Fibroblast of villous mesenchyme (primary cell): ENCODE results near the gene DLG1. TPM values are rescaled to one million over a fixed set of nuclear protein-coding genes. Genes with fewer than 3 reads are reported as not detected.
"Not testable (repeated sequence)": the region's sequence is repeated elsewhere in the genome, so short reads cannot be mapped to it uniquely, and the experiment has no call there.

Experiments
- DNase-seq: peaks from one replicate; pipeline ENCODE4 v3.0.0-alpha.2; 2010; ENCODE audit warnings: low read depth
- H3K4me3 ChIP-seq: 2 replicates; pipeline ENCODE4 v1.5.1; 2011; ENCODE audit warnings: low read depth, mild to moderate bottlenecking, low read length
- total RNA-seq: library from RNA; depleted of rRNA; stranded (reverse); fragments of >200 nt; gene quantifications from 2 replicates; pipeline ENCODE4 v1.2.3, GENCODE V29; 2012
- TF ChIP-seq, protein P1 (sequence below): IDR thresholded peaks from 2 replicates; pipeline ENCODE4 v1.5.1; 2012; ENCODE audit warnings: low read depth, mild to moderate bottlenecking, low read length; ENCODE audit not compliant: insufficient read depth

Gene DLG1
- total RNA-seq, 1 donor = 87.7 TPM

DNA sequence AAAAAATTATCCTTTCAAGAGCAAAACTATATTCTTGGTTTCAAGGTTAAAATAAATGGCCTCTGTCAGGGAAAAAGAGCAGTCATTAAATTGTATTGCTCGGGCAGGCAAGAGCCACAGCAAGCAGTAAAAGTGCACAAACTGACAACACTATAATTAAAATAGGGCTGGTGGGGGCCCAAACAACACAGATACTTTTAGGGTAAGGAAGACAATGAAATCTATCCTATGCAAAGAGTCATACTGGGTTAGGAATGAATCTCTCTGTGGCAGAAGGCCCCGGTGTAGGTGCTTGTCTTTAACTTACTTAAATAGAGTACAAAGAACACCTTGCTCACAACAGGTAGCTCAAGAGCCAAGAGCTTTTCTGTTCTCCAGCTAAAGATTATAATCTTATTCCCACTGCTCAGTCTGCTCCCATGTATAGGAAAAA, 94.7 kb downstream of the DLG1 start:
- H3K4me3 ChIP-seq = no peak overlapping the region
- TF ChIP-seq, protein P1, sequence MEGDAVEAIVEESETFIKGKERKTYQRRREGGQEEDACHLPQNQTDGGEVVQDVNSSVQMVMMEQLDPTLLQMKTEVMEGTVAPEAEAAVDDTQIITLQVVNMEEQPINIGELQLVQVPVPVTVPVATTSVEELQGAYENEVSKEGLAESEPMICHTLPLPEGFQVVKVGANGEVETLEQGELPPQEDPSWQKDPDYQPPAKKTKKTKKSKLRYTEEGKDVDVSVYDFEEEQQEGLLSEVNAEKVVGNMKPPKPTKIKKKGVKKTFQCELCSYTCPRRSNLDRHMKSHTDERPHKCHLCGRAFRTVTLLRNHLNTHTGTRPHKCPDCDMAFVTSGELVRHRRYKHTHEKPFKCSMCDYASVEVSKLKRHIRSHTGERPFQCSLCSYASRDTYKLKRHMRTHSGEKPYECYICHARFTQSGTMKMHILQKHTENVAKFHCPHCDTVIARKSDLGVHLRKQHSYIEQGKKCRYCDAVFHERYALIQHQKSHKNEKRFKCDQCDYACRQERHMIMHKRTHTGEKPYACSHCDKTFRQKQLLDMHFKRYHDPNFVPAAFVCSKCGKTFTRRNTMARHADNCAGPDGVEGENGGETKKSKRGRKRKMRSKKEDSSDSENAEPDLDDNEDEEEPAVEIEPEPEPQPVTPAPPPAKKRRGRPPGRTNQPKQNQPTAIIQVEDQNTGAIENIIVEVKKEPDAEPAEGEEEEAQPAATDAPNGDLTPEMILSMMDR = no peak
- DNase-seq = no peak

DNA sequence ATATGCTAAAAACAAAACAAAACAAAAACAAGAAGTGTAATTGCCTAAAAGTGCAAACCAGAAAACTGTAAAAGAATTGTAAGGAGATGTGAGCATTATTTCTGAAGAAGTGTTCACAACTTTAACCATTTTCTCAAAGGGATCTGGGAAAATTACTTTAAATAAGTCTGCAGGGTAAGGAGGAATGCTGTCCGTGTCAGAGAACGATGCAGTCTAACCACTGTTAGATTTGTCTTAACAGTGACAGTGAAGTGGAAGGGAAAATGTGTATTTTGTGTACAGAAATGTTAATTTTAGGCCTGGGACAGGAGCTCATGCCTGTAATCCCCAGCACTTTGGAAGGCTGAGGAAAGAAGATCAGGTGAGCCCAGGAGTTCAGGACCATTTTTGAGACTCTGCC, 95.7 kb downstream of the DLG1 start:
- TF ChIP-seq, protein P1 = no peak
- no peak for DNase-seq

DNA sequence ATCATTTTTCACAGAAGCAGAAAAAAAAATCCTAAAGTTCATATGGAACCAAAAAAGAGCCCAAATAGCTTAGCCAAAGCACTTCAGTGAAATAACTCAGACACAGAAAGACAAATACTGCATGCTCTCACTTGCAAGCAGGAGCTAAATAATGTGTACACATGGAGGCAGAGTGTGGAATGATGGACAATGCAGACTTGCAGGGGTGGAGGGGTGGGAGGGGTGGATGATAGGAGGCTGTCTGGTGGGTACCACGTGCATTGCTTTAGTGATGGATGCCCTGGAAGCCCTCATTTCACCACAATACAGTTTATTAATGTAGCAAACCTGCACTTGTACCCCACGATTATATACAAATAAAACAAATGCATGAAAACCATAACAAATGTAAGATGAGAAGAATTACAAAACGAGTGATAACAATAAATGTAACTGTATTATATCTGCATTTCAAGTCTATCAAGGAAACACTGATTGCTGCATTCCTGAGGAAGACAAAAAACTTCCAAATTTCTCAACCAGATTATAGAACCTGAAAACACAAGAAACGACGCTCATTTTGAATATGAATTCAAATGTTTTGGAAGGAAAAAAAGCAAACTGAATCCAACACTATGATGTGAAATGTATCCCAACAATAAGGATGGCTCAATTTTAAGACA, 96.5 kb downstream of the DLG1 start:
- DNase-seq = no peak
- no peak overlapping the region for H3K4me3 ChIP-seq
- TF ChIP-seq, protein P1 = no peak

More for the DNA sequence above, 95.7 kb downstream of the DLG1 start:
- H3K4me3 ChIP-seq = no peak overlapping the region

DNA sequence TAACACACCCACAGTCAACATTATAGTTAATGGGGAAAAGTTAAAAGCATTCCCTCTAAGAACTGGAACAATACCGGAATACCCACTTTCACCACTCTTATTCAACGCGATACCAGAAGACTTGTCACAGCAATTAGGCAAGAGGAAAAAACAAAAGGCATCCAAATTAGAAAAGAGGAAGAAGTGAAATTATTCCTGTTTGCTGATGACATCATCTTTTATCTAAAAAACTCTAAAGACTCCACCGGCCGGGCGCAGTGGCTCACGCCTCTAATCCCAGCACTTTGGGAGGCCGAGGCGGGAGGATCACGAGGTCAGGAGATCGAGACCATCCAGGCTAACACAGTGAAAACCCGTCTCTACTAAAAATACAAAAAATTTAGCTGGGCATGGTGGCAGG, 97.6 kb downstream of the DLG1 start:
- DNase-seq, H3K4me3 ChIP-seq: not testable (repeated sequence)

DNA sequence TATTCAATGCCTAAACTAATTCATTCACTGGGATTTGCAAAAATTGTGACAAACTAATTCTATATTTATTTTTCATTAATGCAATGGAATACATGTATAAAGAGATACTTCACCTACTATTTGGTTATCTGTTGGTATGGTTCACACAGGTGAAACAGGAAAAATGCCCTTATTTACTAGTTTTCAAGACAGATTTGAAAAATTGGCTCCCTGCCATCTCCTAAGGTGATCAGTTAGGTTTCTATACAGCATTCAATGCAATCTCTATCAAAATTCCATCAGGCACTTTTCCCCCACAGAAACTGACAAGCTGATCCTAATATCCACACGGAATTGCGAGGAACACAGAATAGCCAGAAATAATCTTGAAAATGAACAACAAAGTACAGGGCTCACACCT, 101.1 kb downstream of the DLG1 start:
- H3K4me3 ChIP-seq = no peak overlapping the region
- DNase-seq = no peak
- TF ChIP-seq, protein P1 = no peak

DNA sequence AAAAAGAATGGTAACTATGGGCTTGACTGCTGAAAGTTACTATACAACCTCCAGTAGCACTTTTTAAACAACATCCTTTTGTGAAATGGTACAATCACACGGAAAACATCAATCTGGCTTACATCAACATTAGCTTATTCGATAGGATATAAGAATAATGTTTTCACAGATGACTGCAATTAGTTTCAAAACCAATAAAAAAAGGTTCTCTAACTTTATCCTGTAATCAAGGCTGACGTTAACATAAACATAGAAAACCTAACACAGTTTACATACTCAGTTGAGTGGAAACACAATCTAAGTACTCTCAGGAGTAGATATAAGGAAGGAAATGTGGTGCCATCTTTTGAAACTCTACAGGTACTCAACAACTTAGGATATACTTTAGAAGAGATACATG, 102.2 kb downstream of the DLG1 start:
- no peak for DNase-seq
- no peak overlapping the region for H3K4me3 ChIP-seq
- TF ChIP-seq, protein P1 = no peak

DNA sequence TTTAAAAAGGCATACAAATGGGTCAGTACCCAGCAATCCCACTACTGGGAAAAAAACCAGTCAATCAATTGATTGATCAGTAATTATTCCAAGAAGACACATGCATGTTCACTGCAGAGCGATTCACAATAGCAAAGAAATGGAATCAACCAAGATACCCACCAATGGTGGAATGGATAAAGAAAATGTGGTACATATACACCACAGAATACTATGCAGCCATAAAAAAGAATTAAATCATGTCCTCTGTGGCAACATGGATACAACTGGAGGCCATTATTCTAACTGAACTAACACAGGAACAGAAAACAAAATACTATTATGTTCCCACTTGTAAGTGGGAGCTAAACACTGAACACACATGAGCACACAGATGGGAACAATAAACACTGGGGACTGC, 103.1 kb downstream of the DLG1 start:
- TF ChIP-seq, protein P1 = no peak
- no peak for DNase-seq
- no peak overlapping the region for H3K4me3 ChIP-seq

DNA sequence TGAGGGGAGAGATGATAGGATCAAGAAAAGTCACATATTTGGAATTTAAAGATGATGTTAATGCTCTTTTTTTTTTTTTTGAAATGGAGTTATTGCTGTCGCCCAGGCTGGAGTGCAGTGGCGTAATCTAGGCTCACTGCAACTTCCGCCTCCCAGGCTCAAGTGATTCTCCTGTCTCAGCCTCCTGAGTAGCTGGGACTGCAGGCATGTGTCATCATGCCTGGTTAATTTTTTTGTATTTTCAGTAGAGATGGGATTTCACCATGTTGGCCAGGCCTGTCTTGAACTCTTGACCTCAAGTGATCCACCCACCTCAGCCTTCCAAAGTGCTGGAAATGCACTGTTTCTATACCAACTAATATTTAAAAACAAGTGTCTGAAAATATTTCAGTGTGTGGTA, 104.7 kb downstream of the DLG1 start:
- not testable (repeated sequence) for DNase-seq, H3K4me3 ChIP-seq
